Middle frontal gyrus (tissue), 1 donor: Measurements from ENCODE around the gene RSPO4.
"Not testable (repeated sequence)": the region's sequence is repeated elsewhere in the genome, so short reads cannot be mapped to it uniquely, and the experiment has no call there.

ENCODE experiments used
- DNase-seq: peaks from one replicate; pipeline ENCODE4 v3.0.0-alpha.2; 2015; ENCODE audit warnings: low spot score; ENCODE audit errors: extremely low spot score

RSPO4 gene

GRCh38 chr20:1003920-1004697 is 2.0 kb upstream of the RSPO4 start:
- DNase-seq = no peak

GRCh38 chr20:1002682-1003561 is 811 bp upstream of the RSPO4 start:
- DNase-seq = no peak

- no peak for DNase-seq
Observed at GRCh38 chr20:1001116-1001515, 995 bp downstream of the RSPO4 start.

- DNase-seq = no peak
Observed at GRCh38 chr20:998231-998830, 3.8 kb downstream of the RSPO4 start.

- DNase-seq = no peak
Observed at GRCh38 chr20:997486-997885, 4.6 kb downstream of the RSPO4 start.

- DNase-seq = no peak
Observed at GRCh38 chr20:997016-997415, 5.1 kb downstream of the RSPO4 start.

GRCh38 chr20:995170-995569 is 6.9 kb downstream of the RSPO4 start:
- no peak for DNase-seq

GRCh38 chr20:992801-993535 is 9.1 kb downstream of the RSPO4 start:
- DNase-seq = no peak

GRCh38 chr20:991850-992249 is 10.3 kb downstream of the RSPO4 start:
- DNase-seq = no peak

- DNase-seq = no peak
Observed at GRCh38 chr20:990293-990959, 11.7 kb downstream of the RSPO4 start.

- no peak for DNase-seq
Observed at GRCh38 chr20:988272-988671, 13.8 kb downstream of the RSPO4 start.

GRCh38 chr20:987677-988076 is 14.4 kb downstream of the RSPO4 start:
- DNase-seq = no peak

- DNase-seq = no peak
Observed at GRCh38 chr20:986733-987355, 15.3 kb downstream of the RSPO4 start.

GRCh38 chr20:984994-985393 is 17.1 kb downstream of the RSPO4 start:
- DNase-seq = not testable (repeated sequence)

- no peak for DNase-seq
Observed at GRCh38 chr20:982754-983153, 19.4 kb downstream of the RSPO4 start.

GRCh38 chr20:977021-977420 is 25.1 kb downstream of the RSPO4 start:
- no peak for DNase-seq

- DNase-seq = no peak
Observed at GRCh38 chr20:976033-976432, 26.1 kb downstream of the RSPO4 start.

- DNase-seq = no peak
Observed at GRCh38 chr20:973785-974194, 28.3 kb downstream of the RSPO4 start.

GRCh38 chr20:972256-972655 is 29.9 kb downstream of the RSPO4 start:
- DNase-seq = no peak

GRCh38 chr20:971346-971745 is 30.8 kb downstream of the RSPO4 start:
- DNase-seq = no peak
